SK-N-MC (cell line): Measurements from ENCODE around the gene ARHGAP26.

Experiments
- EZH2 ChIP-seq: fragments of 200-600 bp; sonication (generic); IDR thresholded peaks from one replicate; pipeline ENCODE4 v1.6.1; 2017; ENCODE audit warnings: antibody characterized with exemption
- POLR2AphosphoS5 ChIP-seq: IDR thresholded peaks from 2 replicates; pipeline ENCODE4 v1.6.1; 2012; ENCODE audit warnings: mild to moderate bottlenecking, low read depth, low read length, borderline replicate concordance

GRCh38 chr5:143205386-143205785 lies 435.2 kb downstream of the ARHGAP26 start:
- TF ChIP-seq POLR2AphosphoS5: no peak
- no peak for TF ChIP-seq EZH2
